GM10847 (cell line): ENCODE data around the gene CTNNB1.

Source experiments
- POLR2A ChIP-seq: IDR thresholded peaks from 2 replicates; pipeline ENCODE4 v1.6.1; 2011; ENCODE audit not compliant: insufficient read length; ENCODE audit errors: extremely low read depth

CTNNB1 gene

GRCh38 chr3:41180396-41180795 lies 18.9 kb upstream of the CTNNB1 start:
- no peak for TF ChIP-seq POLR2A

- TF ChIP-seq POLR2A, result no peak
Measured at GRCh38 chr3:41182504-41183059, 16.7 kb upstream of the CTNNB1 start.

- no peak for TF ChIP-seq POLR2A
Measured at GRCh38 chr3:41184394-41184793, 14.9 kb upstream of the CTNNB1 start.

- no peak for TF ChIP-seq POLR2A
Measured at GRCh38 chr3:41186297-41186696, 13.0 kb upstream of the CTNNB1 start.

GRCh38 chr3:41188306-41188705 lies 11.0 kb upstream of the CTNNB1 start:
- no peak for TF ChIP-seq POLR2A

- no peak for TF ChIP-seq POLR2A
Measured at GRCh38 chr3:41190509-41191284, 8.6 kb upstream of the CTNNB1 start.

GRCh38 chr3:41192885-41193284 lies 6.4 kb upstream of the CTNNB1 start:
- no peak for TF ChIP-seq POLR2A

- TF ChIP-seq POLR2A, result no peak
Measured at GRCh38 chr3:41193794-41194539, 5.3 kb upstream of the CTNNB1 start.

- no peak for TF ChIP-seq POLR2A
Measured at GRCh38 chr3:41194701-41195100, 4.6 kb upstream of the CTNNB1 start.

GRCh38 chr3:41195946-41196345 lies 3.4 kb upstream of the CTNNB1 start:
- TF ChIP-seq POLR2A, result no peak

GRCh38 chr3:41196499-41197410 lies 2.5 kb upstream of the CTNNB1 start:
- TF ChIP-seq POLR2A, result no peak

- TF ChIP-seq POLR2A, result no peak
Measured at GRCh38 chr3:41198046-41198445, 1.3 kb upstream of the CTNNB1 start.

GRCh38 chr3:41198526-41198925 lies 779 bp upstream of the CTNNB1 start:
- TF ChIP-seq POLR2A, result no peak

GRCh38 chr3:41199866-41200668 lies 762 bp downstream of the CTNNB1 start:
- no peak for TF ChIP-seq POLR2A
